Stimulated activated CD8-positive, alpha-beta memory T cell treated with anti-CD3 and anti-CD28 coated beads, Interleukin-4, amount 100 ng/mL, for 1 hour (primary cell): ENCODE results near the gene USH1G.
"Not testable (repeated sequence)": the region's sequence is repeated elsewhere in the genome, so short reads cannot be mapped to it uniquely, and the experiment has no call there.

Experiments
- DNase-seq, 2 donors: peaks; one replicate each; pipeline ENCODE4 v3.0.0-alpha.2; 2020; ENCODE audit warnings: low read depth in 2 of 2, low spot score in 1 of 2

Gene USH1G

DNA sequence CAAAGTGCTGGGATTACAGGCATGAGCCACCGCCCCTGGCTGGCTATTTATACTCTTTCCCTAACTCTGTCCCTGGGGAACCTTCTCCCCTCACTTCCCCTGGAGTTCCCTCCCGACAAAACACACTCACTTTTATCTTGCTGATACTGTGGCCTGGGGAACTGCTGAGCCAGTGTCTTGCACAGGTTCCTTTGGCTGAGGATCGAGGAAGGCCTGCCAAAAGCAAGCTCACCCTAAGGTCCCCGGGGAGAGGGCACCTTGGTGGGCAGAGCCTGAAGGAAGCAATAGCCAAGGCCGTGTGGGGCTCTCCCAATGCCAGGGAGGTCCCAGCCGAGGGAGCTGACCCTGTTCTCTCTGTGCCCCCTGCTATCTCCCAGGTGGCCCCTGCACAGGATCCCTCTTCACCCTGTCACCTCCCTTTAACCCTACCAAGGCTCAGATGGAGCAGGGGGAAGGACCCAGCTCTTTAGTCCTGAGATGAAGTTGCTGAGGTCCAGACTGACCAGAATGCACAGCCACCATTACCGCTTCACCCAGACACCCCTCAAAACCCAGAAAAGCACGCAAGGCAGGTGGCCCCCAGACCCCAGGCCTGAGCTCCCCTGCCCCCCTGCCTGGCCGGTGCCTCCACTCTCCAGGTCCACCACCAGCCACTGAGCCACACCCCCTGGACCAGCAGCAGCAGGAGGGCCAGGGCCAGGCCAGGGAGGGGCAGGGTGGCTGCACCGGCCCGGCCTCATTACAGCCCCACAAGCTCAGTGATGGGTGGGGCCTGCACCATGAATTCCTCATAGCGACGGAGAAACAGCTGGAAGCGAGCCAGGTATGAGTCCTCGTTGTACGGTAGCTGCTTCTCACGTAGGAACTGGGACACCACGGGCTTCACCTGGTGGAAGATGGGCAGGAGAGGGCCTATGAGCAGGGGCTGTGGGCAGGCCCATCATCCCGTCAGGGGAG lies 45.2 kb downstream of the USH1G start:
- no peak for DNase-seq

DNA sequence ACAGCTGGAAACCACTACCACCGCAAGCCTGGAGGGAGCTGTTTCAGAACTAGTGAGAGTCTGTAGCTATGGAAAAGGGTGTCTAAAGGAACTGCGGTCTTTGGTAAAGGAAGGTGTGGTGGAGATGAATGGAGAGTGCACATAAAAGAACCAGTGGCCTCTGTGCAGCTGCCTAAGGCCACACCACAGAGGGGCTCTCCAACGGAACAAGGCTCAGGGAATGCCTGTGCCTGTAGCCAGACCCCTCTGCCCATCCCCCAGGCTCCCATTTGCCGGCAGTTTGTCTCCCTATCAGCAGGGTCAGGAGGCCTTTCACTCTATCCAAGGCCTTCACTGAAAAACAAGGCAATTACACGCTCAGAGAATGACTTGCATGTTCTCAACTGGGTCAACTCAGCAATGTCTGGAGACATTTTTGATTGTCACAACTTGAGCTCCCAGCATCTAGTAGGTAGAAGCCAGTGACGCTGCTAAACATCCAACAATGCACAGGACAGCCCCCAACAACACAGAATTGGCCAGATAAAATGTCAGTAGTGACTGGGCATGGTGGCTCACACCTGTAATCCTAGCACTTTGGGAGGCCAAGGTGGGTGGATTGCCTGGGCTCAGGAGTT lies 47.0 kb downstream of the USH1G start:
- no peak for DNase-seq

- DNase-seq, result no peak
These were observed 47.7 kb downstream of the USH1G start for GRCh38 chr17:74875155-74875976.

GRCh38 chr17:74874615-74875037 lies 48.4 kb downstream of the USH1G start:
- DNase-seq, result no peak

DNA sequence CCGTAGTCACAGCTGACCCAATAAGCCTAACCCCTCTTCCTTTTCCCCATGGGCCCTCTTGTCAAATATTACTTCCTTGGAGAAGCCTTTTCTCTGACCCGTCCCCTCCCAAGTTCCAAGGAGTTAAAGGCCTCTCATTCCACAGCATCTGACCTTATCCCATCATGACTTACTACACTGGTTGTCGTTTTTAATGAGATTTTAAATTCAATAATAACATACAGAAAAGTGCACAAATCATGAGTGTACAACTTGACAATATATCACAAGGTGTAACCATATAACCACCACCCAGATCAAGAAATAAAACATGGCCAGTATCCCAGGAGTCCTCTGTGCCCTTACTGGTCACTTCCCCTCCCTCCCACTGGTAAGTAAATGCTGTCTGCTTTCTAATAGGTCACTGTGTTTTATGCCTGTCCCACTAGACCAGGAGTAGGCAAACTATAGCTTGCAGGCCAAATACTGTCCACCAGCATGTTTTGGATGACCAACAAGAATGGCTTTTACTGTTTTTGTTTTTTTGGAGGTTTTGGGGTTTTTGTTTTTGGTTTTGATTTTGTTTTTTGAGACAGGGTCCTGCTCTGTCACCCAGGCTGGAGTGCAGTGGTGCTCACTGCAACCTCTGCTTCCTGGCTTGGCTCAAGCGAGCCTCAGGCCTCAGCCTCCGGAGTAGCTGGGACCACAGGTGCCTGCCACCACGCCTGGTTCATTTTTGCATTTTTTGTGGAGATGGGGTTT lies 49.0 kb downstream of the USH1G start:
- DNase-seq, result no peak

GRCh38 chr17:74873037-74873873 lies 49.8 kb downstream of the USH1G start:
- DNase-seq, result peak; percentile 98 to 99

DNA sequence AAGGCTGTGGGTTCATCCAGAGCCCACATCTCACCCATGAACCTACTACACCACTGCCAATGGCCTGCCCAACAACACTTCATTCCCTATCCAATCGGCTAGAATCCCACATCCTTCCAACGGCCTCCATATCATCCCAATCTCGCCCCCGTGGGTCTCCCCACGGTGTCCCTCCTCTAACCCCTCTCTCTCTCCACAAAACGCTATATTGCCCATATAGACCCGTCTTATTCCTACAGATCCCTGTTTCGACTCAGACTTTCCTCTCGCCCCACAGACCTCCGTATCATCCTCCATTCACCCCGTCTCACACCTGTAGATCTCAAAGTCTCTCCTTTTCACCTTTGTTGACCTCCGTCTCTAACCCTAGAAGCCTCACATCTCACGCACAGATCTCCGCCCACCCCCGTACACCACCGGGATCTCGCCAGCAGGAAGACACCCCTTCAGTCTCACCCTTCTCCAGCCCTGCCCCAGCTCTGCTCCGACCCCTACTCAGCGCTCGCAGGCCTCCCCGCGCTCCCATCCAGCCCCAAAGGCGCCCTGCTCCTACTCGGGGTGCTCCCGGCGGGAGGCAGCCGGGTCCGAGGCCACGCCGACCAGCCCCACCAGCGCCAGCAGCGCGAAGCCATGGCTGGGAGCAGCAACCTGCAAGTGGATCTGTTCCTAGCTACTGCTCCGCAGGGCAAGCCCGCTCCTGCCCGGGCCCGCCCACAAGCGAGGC lies 50.6 kb downstream of the USH1G start, which contains the start of gene FDXR:
TSS of gene FDXR (minus strand) at position 682 of the 724 bp plus-strand sequence. CDS start at position 632, 50 bp downstream.
- no peak for DNase-seq

DNA sequence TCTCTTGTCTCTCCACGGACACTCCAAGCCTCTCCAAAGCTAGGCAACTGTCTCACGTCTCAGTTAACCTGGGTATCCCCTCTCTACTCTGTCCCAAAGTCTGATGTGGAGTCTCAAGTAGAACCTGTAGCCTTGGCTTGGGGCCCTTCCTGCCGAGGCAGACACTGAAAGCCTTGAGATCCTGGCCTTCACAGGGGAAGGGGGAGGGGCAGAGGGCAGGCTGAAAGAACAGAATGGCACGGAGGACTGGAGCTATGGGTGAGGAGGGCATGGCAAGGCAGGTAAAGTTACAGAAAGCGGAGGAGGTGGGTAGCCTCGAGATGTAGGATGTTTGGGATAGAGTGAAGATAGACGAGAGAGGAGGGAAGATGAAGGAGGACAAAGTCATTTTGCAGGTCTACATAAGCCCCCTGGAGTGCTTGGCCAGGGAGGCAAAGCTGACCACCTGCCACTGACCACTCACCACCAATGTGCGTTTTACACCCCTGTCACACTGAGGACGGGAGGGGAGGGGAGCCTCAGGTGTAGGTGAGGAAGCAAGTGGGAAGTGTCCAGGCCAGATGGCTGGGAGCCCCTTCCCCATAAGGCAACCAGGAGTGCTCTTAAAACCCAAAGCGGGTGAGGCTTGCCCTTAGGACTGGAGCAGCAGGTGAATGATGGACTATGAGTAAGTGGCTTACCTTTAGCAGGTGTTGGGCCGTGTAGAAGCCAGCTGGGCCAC lies 51.5 kb downstream of the USH1G start:
- DNase-seq, result no peak

DNA sequence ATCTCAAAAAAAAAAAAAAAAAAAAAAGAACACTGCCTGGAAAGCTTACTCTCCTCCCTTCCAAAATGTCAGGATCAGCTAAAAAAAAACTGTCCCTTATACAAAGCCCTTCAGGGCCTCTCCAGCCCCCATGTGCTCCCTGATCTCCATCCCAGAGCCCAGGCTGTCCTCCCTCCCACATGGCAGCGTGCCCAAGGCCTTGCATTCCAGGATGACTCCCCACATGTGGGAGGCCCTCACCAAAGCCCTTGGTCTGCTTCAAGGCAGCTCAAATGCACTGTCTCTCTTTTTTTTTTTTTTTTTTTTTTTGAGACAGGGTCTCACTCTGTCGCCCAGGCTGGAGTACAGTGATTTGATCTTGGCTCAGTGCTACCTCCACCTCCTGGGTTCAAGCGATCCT lies 52.5 kb downstream of the USH1G start:
- DNase-seq, result no peak

GRCh38 chr17:74870028-74870427 lies 53.0 kb downstream of the USH1G start:
- DNase-seq, result not testable (repeated sequence)

DNA sequence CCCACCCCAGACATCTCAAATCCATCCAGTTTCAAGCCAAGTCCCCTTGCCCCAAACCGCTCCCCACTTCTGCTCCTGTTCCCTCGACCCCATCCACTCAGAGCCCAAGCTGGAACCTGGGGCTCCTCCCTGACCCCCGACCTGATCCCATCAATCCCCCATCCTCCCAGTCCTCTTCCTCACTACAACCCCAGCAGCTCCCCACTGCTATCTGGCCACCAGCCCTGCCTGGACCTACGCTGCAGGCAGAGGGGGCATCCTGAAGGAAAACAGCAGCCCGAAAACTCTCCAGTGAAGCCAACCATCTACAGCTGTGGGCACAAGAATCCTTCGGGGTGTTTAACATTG lies 54.2 kb downstream of the USH1G start:
- no peak for DNase-seq

GRCh38 chr17:74868251-74868907 lies 54.7 kb downstream of the USH1G start:
- no peak for DNase-seq

- no peak for DNase-seq
These were observed 56.7 kb downstream of the USH1G start for GRCh38 chr17:74866198-74866835.
